ENCODE data around the gene CS.
"Not testable (repeated sequence)": the region's sequence is repeated elsewhere in the genome, so short reads cannot be mapped to it uniquely, and the experiment has no call there.

CS gene

DNA sequence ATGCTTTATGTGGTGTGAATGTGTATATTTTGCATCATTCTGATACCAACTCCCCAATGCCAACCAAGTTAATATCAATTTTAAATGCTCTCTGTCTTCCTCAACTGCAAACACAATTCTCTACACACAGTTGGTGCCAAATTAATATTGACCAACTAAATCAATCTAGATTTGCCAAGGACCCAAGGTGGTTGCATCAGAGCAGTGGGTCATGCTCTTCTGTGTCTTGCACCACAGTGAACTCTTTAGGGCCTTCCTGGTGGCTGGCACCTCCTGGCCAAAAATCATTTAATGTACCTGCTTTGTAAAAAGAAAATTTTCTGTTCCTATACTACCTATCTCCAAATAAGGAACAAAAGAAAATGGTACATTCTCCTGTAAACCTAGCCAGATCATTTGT lies 19.3 kb downstream of the CS start:
- no peak for DNase-seq (ENCODE audit: low spot score)

DNA sequence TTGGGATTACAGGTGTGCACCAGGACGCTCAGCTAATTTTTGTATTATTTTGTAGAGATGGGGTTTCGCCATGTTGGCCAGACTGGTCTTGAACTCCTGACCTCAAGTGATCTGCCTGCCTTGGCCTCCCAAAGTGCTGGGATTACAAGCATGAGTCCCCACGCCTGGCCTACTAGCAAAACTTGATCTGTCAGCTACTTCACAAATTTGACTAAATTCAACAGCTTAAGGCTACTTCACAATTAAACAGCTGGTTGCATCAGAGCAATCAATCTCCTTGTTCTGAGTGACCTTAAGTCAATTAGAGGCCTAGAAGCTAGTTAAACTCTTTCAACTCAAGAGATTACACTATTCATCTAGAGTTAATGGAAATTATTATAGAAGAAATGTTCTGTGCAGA lies 21.2 kb downstream of the CS start:
- no peak for DNase-seq (ENCODE audit: low spot score)

DNA sequence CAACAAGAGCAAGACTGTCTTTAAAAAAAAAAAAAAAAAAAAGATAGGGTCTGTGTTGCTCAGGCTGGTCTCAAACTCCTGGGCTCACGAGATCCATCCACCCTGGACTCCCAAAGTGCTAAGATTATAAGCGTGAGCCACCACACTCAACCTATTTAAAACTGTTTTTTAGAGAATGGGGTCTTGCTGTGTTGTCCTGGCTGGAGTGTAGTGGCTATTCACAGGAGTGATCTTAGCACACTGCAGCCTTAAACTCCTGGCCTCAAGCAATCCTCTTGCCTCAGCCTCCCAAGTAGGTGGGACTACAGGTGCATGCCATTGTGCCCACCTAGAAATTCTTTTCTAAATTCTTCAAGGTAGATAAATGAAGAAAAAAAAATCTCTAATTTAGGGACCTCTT lies 25.8 kb downstream of the CS start:
- DNase-seq (ENCODE audit: low spot score): no peak

GRCh38 chr12:56272468-56272867 lies 27.7 kb downstream of the CS start:
- not testable (repeated sequence) for DNase-seq (ENCODE audit: low spot score)

DNA sequence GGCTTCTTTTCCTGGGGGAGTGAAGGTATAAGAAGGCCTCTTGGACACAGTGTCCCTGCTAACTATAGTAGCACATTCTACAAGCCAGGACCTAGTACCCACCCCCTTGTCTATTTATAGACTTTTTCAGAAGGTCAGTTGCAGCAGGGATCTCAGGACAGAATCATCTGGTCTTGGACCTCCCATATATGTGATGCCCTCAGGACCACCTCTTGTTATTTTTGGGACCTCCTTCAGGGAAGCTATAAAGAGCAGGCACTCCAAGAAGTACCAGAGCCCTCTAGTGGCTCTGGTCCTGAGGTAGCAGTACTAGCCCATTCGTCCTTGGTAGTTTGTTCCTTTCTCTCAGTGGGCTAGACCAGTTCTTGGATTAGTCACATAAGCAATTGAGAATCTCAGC lies 29.1 kb downstream of the CS start:
- peak; percentile 60 for DNase-seq (ENCODE audit: low spot score)

DNA sequence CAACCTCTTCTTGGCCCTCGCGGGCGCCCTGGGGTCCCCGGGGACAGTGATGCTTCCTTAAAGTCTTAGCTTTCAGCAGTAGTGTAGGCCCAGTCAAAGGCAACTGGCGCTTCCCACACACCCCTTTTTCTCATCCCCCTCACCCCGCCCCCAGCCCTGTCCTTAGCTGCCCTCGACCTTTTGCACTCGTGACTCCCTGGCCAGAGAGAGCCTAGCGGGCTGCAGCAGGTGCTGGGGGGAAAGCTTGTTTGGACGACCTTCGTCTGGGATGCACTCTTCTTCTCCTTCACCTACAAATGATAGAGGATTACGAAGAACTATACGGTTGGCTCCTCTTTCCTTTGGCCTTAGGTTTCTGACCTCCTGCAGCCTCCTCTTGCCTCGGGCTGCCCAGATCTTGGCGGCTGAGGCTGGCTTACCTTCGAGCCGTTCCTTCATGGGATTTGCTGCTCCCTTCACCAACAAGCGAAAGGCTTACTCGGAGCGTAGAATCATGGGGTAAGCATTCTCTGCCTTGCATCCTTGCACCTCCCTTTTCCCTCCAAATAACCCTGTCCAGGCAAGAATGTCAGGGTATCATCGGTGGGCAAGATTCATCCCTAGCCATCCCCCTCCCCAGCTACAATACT lies 32.6 kb downstream of the CS start:
- DNase-seq (ENCODE audit: low spot score): no peak

DNA sequence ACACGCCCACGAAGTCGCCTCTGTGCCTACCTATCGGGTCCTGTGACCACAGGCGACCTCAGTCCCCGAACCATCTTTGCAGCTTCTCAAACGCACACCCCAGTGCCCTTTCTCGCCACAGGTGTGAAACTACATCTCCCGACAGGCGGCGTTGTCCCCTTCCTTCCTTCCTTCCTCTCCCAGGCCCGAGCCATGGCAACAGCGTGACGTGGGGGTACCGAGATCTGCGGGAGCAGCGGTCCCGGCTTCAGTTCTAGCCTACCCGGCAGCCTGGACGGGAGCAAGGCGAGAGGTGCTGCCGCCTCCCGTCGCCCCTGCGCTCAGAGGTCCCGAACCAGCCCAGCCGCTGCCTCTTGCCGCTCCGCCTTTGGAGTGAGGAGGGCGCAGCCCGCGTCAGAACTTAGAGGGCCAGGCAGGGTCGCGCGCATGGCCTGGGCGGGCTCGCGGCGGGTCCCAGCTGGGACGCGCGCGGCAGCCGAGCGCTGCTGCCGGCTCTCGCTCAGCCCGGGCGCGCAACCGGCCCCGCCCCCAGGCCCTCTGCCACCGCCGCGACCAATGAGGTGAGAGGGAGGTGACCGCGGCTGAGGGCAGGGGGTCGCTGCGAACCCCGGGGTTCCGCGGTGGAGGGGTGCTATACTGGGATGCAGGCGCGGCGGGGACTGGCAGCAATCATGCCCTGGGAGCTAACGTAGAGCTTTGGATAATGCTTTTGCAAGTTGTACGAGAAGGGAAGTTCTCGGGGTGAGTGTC lies 33.3 kb downstream of the CS start, which contains the start of gene COQ10A:
Gene COQ10A, plus strand, starts transcription at position 250 of the 750 bp plus-strand sequence. Its CDS starts 177 bp downstream, at position 427.
- peak; percentile 95 for DNase-seq (ENCODE audit: low spot score)

DNA sequence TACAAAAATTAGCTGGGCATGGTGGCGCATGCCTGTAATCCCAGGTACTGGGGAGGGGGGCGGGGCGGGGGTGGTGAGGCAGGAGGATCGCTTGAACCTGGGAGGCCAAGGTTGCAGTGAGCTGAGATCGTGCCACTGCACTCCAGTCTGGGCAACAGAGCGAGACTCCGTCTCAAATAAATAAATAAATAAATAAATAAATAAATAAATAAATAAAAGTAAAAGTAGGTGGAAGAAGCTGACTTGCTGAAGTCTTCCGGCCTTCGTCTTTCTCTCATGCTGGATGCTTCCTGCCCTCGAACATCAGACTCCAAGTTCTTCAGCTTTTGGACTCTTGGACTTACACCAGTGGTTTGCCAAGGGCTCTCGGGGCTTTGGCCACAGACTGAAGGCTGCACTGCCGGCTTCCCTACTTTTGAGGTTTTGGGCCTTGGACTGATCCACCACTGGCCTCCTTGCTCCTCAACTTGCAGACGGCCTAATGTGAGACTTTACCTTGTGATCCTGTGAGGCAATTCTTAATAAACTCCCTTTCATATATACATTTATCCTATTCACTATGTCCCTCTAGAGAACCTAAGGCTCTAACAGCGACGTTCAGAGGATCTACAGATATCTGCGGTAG lies 34.0 kb downstream of the CS start:
- not testable (repeated sequence) for DNase-seq (ENCODE audit: low spot score)

DNA sequence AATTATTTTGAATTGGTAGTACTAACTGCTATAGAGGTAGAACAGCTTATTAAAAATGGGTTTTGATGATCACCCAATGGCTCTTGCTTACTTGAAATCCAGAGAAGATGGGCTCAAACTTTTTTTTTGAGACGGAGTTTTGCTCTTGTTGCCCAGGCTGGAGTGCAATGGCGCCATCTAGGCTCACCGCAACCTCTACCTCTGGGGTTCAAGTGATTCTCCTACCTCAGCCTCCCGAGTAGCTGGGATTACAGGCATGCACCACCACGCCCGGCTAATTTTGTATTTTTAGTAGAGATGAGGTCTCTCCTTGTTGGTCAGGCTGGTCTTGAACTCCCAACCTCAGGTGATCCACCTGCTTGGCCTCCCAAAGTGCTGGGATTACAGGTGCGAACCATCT lies 37.2 kb downstream of the CS start:
- not testable (repeated sequence) for DNase-seq (ENCODE audit: low spot score)

- DNase-seq (ENCODE audit: low spot score): peak; percentile 72
Observed at GRCh38 chr12:56261503-56262232, 38.5 kb downstream of the CS start.

GRCh38 chr12:56260921-56261320 lies 39.2 kb downstream of the CS start:
- no peak for DNase-seq (ENCODE audit: low spot score)

GRCh38 chr12:56260380-56260779 lies 39.8 kb downstream of the CS start:
- no peak for DNase-seq (ENCODE audit: low spot score)

DNA sequence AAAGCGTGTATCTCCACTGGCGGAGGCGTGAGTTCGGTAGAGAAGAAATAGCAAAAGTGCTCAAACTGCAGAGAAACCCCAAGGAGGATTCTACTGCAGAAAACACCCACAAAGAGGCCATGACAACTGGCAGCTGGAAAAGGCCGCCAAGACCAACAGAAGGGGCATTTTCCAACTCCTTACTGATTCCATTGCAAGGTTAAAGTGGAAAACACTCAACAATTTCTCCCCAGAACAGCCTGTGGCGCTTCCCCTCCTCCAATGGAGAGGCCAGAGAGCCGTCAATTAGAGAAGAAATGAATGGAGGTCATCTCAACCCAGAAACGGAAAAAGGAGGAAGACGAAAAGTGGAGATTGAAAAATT lies 41.3 kb downstream of the CS start:
- no peak for DNase-seq (ENCODE audit: low spot score)

GRCh38 chr12:56258068-56258819 lies 41.9 kb downstream of the CS start, which contains the start of gene ANKRD52:
TSS of gene ANKRD52 (minus strand) at chr12:56258384. CDS start at chr12:56258269, 115 bp downstream.
- DNase-seq (ENCODE audit: low spot score): peak; percentile 92

GRCh38 chr12:56257491-56258067 lies 42.6 kb downstream of the CS start:
- DNase-seq (ENCODE audit: low spot score): peak; percentile 63

DNA sequence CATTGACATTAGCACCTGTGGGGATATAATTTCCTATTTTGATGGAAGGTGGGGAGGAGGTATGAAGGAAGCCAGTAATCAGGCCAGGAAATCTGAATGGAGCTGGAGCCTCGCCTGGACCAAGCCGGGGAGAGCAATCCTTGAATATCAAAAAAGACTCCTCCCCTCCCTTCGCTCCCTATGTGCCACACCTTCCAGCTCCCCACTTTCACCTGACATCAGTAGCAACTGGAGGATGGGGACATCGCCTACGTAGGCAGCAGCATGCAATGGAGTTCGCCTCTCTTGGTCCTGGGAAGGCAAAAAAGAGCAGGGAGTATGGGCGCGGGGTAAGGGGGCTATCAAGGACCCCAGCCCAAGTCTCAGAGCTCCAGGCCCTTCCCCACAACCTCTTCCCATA lies 43.1 kb downstream of the CS start:
- DNase-seq (ENCODE audit: low spot score): no peak

DNA sequence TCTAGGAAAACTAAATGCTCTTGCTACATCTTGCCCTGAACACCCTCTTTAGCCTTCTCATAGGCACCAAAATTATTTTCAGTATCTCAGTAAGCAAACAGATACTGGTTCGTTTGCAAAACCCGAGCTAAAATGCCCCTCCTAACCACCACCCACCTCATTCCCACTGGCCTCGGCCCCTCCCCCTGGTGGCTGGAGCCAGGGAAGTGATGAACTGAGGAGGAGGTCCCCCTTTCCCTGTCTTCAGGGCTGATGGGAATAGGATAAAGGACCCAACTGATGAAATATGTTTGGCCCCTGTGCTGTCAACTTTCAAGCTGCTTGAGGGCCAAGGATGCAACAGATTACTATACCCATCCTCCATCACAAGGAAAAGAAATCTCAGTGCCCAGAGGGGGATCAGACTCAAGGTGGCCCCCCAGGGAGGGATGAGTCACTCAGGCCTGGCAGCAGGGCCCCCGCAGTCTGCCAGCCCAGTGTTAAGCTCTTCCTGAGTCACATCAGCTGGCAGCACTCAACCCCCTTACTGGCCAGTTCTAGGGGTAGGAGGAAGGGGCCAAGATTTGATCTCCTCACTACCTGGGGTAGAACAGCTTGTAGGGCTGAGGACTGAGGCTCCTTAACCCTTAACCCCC lies 43.7 kb downstream of the CS start:
- DNase-seq (ENCODE audit: low spot score): peak; percentile 41

GRCh38 chr12:56255671-56256070 lies 44.5 kb downstream of the CS start:
- DNase-seq (ENCODE audit: low spot score): no peak

DNA sequence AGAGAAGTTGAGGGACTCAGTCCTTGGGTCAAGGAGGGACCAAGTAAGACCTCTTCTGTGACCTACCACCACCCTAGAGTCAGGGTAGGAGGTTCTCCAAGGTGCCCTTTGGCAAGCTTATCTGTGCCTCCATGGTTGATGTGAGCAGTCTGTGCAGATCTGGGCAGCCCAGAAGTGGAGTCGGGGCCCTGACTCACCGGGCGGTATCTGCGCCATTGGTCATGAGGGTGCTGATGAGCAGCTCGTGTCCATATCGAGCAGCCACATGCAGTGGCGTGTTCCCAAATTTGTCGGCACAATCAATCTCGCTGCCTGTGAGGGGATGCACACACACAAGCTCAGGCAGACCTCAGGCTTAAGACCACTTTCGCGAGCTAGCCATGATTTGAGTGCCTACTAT lies 47.0 kb downstream of the CS start:
- no peak for DNase-seq (ENCODE audit: low spot score)

DNA sequence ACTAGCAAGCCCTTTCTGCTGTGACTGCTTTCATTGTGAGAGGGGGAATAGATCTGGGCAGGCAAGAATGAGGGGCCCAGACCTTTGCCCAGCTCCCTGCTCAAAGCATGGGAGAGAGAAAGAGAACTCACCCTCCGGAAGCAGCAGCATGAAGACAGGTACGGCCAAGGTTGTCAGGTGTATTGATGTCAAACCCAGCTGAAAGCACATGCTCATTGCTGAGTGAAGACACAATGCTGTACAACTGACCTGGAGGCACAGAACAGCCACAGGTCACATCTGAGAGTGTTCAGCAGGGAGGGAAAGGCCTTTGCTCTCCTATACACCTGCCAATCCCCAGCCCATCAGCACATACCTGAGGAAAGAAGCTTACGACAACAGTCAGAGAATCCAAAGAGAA lies 47.5 kb downstream of the CS start:
- DNase-seq (ENCODE audit: low spot score): no peak

- no peak for DNase-seq (ENCODE audit: low spot score)
Observed at GRCh38 chr12:56248711-56249110, 51.4 kb downstream of the CS start.

All from hepatic stellate cell (primary cell).